ENCODE data around the gene EIF2B4. TPM values are rescaled to one million over a fixed set of nuclear protein-coding genes. Genes with fewer than 3 reads are reported as not detected.
"Not testable (repeated sequence)": the region's sequence is repeated elsewhere in the genome, so short reads cannot be mapped to it uniquely, and the experiment has no call there.

EIF2B4 gene
- total RNA-seq, 2 experiments from 2014 or later: 43.6 to 46.6 TPM

DNA sequence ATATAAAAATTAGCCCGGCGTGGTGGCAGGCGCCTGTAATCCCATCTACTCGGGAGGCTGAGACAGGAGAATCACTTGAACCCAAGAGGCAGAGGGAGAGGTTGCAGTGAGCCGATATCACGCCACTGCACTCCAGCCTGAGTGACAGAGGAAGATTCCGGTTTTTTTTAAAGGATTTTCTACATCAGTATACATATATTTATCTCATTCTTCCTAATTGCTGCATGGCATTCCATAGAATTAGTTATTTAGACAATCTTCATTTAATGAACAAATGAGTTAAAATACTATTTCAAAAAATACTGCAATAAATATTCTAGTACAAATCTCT, 15.6 kb downstream of the EIF2B4 start:
- ChIA-PET CTCF (interaction anchor here (0.8 to 1.2 kb wide), 2 partner anchors 15 to 16 kb away, joined by 3 to 4 read pairs; partner anchors contain the start of genes EIF2B4 and SNX17), POLR2A (interaction anchor here (0.7 kb wide), 1 partner anchor 42 kb away, joined by 5 read pairs; no protein-coding TSS in a partner anchor)

DNA sequence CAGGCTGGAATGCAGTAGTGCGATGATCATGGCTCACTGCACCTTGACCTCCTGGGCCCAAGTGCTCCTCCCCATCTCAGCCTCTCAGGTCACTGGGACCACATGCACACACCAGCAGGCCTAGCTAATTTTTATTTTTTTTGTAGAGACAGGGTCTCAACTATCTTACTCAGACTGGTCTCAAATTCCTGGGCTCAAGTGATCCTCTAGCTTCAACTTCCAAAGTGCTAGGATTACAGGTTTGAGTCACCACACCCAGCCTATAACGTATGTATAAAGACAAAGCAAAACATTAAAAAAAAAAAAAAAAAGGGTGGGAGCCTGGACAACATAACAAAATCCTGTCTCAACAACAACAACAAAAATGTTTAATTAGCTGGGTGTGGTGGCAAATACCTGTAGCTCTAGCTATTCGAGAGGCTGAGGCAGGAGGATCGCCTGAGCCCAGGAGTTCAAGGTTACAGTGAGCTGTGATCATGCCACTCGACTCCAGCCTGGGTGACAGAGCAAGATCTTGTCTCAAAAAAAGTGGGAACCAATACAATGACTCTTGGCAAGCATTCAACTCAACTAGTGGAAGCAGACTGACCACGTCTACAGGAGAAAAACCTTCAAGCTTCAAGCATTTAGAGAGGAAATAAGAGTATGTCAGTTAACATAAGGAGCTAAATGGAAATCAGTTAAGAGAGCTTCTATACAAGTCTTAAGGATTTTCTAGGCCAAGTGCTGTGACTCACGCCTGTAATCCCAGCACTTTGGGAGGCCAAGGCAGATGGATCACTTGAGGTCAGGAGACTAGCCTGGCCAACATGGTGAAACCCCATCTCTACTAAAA, 16.2 kb downstream of the EIF2B4 start:
- CTCF ChIA-PET: interaction anchor here (0.8 to 1.2 kb wide), 2 partner anchors 16 to 17 kb away, joined by 3 to 4 read pairs; partner anchors contain the start of genes EIF2B4 and SNX17
- POLR2A ChIA-PET: no interaction called here

DNA sequence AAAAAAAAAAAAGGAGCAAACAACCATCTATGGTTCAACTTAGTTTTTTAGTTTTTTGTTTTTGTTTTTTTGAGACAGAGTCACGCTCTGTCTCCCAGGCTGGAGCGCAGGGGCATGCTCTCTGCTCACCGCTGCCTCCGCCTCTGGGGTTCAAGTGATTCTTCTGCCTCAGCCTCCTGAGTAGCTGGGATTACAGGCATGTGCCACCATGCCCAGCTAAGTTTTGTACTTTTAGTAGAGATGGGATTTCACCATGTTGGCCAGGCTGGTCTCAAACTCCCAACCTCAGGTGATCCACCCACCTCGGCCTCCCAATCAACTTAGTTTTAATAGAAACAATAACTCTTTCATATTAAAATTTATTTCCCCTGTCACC, 16.8 kb downstream of the EIF2B4 start:
- CTCF ChIA-PET: interaction anchor here (1.2 kb wide), 1 partner anchor 16 kb away, joined by 4 read pairs; the partner anchor contains the start of gene EIF2B4
- POLR2A ChIA-PET: not testable (repeated sequence)

DNA sequence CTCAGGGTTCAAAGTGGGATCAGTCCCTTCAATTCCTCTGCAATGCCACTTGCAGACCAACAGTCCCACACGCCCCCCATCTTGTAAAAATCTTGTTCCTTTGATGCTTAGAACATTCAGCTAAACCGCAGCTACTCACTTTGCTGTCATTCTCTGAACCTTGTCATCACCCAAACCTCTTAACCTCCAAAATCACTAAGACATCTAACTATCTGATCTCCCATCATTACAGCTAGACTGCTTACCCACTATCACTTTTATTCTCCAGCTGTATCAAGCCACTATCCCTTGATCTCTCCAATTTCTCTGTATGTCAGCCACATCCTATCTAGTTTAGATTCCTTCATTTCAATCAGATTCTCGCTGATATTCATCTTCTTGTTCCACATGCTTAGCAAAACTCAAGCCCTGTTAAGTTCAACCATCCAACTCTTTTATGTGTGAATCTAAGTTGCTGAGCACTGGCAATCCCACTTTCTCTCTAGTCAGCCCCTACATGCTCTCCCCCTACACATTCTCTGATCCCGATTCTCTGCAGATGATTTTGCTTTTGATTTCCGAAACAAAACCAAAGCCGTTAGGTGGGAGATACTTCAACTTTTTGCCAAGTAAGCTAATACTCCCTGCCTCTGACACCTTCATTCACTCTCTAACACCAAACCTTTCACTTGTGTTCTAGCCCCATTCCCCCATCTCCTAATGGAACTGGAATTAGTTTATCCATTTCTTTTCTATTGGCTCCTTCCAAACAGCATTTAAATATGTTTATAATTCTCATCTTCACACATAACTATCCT, 18.1 kb downstream of the EIF2B4 start:
- ChIA-PET POLR2A (no interaction called here), CTCF (interaction anchor here (1.8 kb wide), 1 partner anchor 49 kb away, joined by 6 read pairs; no protein-coding TSS in a partner anchor)

DNA sequence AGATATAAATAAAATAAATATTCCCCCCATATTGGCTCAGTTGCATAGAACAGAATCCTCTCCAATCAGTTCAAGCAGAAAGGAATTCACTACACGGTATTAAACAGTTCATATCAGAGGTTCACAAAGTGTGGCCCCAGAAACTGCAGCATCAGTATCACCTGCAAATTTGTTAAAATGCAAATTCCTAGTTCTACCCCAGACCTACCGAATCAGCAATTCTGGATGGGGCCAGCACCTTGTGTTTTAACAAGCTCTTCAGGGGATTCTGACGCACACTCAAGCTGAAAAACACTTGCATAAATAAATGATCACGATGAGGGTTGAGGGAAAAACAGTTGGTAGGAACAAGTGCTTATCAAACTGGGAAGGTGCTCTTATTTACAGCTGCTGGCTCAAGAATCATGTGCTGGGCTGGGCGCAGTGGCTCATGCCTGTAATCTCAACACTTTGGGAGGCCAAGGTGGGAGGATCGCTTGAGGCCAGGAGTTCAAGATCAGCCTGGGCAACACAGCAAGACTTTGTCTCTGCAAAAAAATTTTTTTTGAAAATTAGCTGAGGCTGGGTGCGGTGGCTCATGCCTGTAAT, 19.9 kb downstream of the EIF2B4 start:
- POLR2A ChIA-PET: no interaction called here
- CTCF ChIA-PET: interaction anchor here (1.7 kb wide), 1 partner anchor 12 kb away, joined by 3 read pairs; no protein-coding TSS in a partner anchor

DNA sequence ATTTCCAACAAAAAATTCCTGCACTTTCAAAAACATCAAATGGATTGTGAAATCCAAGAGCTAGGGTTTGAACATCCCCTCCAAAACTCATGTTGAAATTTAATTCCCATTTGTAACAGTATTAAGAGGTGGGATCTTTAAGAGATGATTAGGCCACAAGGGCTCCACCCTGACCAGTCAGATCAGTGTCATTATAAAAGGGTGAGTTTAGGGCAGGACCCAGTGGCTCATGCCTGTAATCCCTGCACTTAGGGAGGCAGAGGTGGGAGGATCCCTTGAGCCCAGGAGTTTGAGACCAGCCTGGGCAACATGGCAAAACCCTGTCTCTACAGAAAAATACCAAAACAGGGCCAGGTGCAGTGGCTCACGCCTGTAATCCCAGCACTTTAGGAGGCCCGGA, 22.5 kb downstream of the EIF2B4 start:
- POLR2A ChIA-PET: no interaction called here
- CTCF ChIA-PET: no interaction called here

DNA sequence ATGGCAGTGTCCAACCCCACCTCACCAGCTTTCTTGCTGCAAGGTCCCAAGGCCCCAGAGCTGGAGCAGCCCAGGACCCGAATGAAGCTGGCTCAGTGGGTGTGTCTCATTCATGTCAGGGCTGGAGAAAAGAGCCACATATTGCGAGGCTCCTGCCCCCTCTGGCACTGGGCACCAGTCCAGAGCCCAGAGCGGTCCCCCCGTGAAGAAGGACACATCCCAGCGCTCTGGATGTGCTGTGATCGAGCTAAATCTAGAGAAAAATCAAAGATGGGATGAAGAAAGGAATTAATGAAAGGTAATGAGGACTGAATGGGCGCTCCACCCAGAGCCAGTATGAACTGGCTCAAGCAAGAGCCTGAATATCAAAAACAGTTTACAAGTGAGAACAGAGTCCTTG, 34.0 kb downstream of the EIF2B4 start:
- ChIA-PET POLR2A (no interaction called here), CTCF (no interaction called here)

DNA sequence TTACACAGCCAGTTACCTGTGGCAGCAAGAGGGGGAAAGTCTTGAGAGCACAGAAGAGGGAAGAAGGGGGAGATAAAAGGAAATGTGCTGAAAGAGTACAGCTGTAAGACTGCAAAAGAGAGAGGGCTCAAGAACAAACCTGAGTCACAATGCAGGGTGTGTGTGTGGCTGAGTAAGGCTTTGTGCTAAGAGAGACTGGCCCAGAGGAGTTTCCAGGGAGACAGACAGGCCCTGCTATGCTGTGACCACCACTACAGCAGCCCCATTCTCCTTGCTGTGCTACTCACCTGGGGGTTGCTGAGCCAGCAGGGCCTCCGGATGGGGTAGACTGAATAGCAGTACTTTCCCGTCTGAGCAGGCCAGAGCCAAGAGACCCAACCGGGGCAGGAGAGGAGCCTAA, 34.8 kb downstream of the EIF2B4 start:
- POLR2A ChIA-PET: no interaction called here

DNA sequence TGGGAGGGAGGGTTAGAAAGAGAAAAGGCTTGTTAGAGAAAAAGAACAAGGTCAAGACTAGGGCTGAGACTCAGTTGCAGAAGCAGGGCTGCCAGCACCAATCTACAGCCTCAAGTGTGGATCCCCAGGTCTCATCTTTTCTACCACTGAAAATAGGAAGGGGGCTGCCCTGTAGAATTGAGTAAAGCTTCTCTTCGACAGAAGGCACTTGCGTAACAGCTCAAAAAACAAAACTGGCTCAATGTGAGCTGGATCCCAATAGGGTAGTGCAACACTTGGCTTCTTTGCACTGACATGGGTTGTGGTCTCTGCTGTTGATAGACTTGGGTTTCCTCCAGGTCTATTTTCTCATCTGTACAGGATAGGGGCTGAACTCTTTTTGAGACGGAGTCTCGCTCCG, 45.4 kb downstream of the EIF2B4 start:
- ChIA-PET CTCF (no interaction called here), POLR2A (no interaction called here)

More for the DNA sequence above, 34.8 kb downstream of the EIF2B4 start:
- CTCF ChIA-PET: no interaction called here

DNA sequence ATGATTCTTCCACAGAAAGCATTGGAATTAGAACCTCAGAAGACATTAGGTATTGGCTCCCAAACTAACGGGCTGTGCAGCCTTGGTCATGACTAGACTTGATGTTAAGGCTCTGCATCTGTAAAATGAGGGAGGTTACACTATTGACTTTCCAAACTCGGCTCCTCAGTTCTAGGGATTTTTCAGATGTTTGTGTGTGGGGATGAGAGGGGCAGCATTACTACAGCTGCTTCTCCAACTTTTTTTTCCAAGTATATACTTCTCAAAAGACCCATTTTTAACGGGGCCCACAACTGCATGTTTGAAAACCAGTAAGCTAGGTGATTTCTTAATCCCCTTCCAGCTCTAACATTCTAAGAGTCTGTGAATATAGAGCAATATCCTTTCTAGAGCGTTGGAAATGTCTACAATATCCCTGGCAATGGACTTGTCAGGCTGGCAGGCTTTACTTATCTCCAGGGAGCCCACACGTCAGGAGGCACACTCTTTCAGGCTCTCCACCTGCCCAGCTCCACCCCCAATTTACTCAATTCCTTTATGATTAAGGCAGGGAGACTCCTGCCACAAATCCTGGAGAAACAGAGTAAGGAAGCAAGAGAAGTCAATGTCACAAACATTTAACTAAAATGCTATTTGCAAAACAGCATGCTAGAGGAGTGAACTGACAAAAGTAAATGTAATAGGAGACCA, 46.4 kb downstream of the EIF2B4 start:
- ChIA-PET CTCF (no interaction called here), POLR2A (interaction anchor here (1.0 to 2.2 kb wide), 2 partner anchors 47 to 290 kb away, joined by 4 to 9 read pairs; partner anchors contain the start of genes EIF2B4 and SNX17)

DNA sequence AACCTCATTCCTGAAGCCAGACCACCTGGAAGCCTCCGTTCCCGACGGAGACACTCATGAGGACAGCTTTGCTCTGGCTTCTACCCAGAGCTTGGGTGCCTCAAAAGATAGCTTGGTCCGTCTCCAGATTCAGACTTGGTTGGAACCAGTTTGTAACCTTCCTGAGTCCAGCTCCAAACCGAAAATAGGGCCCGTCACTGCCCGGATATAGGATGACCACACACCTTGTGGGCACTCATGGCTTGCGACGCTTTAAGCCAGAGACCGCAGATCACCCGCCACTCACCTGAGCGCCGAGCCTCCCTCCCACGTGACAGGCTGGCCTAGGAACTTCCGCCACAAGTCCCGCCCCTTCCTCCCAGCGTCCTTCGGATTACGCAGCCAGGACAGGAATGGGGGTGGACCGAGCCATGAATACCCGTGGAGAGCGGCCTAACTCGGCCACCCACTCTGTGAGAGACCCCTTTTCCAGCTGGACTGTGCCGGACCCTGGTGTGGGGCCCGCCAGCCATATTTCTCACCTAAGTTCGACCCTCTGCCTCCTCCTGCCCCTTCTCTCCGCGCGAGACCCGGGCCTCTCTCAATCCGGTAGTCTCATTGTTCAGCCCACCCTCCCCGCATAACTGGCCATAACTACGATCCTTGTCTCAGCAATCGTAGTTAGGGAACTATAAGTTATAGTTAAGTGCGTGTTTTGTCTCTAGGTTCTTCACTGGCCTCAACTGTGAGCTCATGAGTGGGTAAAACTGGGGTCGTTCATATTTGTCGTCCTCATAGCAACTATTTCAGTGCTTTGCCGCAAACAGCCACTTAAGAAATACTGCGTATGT, 47.2 kb downstream of the EIF2B4 start, which contains the start of gene MPV17:
Gene MPV17, minus strand, starts transcription at position 332 of the 830 bp plus-strand sequence. CDS start 580 bp downstream, outside the sequence.
- CTCF ChIA-PET: interaction anchor here (0.6 to 0.8 kb wide), 2 partner anchors 20 to 60 kb away, joined by 3 to 7 read pairs; no protein-coding TSS in a partner anchor

DNA sequence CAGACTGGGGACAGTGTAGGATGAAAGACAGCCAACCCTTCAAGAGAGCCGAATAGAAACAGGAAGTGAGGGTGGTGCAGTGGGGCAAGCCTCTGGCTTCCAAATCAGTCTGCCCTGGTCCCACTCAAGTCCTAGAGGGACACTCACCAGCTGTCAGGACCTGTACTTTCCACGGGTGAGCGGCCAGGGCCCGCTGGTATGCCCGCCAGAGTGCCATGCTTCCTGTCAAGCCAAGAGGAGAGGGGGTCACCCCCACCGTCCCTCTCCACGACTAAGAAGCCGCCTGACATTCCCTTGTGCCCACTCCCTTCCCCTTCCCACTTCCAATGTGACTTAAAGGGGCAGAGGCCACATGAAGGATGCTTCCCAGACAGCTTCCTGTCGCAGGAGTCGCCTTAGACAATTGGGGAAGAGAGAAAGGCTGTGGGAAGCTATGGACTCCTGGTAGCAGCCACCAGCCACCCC, 47.8 kb downstream of the EIF2B4 start:
- POLR2A ChIA-PET: interaction anchor here (1.0 to 2.2 kb wide), 3 partner anchors 11 to 55 kb away, joined by 3 to 9 read pairs (median 3); partner anchors contain the start of genes EIF2B4 and SNX17

More for the DNA sequence above, 47.2 kb downstream of the EIF2B4 start, which contains the start of gene MPV17:
- POLR2A ChIA-PET: interaction anchor here (1.0 to 2.2 kb wide), 4 partner anchors 11 to 290 kb away, joined by 3 to 9 read pairs (median 4); partner anchors contain the start of genes EIF2B4 and SNX17

DNA sequence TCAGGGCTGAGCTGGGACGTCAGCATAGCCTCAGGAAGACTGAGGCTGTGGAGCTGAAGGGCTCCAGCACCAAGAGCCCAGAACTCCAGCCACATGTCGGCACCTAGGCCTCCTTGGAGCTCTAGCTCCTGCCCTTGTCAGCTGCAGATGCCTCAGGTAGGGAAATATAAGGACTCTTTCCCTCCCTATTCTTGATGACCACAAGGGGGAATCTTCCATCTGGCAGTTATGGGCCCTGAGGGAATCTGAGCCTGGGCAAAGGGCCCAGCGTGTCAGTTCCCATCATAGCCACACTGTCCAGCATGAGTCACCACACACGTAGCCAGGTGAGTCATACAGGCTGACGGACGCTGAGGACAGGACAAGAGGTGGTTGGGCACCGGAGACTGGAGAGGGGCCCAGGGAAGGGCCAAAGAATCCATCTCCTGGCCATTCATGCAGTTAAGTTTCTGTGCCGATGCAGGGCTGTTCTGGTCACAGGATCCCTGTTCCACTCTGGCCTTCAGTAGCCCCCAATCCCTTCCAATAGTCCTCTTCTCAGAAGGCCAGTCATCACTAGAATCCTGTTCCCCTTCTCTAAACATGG, 49.1 kb downstream of the EIF2B4 start:
- POLR2A ChIA-PET: interaction anchor here (0.6 to 0.7 kb wide), 2 partner anchors 18 to 1998 kb away, joined by 3 to 11 read pairs; no protein-coding TSS in a partner anchor

More for the DNA sequence above, 47.8 kb downstream of the EIF2B4 start:
- CTCF ChIA-PET: interaction anchor here (0.6 to 0.8 kb wide), 3 partner anchors 19 to 70 kb away, joined by 3 to 7 read pairs (median 4); no protein-coding TSS in a partner anchor

DNA sequence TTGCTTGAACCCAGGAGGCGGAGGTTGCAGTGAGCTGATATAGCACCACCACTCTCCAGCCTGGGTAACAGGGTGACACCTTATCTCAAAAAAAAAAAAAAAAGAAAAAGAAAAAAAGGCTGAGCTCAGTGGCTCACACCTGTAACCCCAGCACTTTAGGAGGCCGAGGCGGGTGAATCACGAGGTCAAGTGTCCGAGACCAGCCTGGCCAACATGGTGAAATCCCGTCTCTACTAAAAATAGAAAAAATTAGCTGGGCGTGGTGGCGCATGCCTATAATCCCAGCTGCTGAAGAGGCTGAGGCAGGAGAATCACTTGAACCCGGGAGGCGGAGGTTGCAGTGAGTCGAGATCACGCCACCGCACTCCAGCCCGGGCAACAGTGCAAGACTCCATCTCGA, 50.3 kb downstream of the EIF2B4 start:
- POLR2A ChIA-PET: not testable (repeated sequence)
- CTCF ChIA-PET: interaction anchor here (0.6 to 0.7 kb wide), 3 partner anchors 29 to 239 kb away, joined by 3 read pairs; no protein-coding TSS in a partner anchor

More for the DNA sequence above, 49.1 kb downstream of the EIF2B4 start:
- CTCF ChIA-PET: no interaction called here

DNA sequence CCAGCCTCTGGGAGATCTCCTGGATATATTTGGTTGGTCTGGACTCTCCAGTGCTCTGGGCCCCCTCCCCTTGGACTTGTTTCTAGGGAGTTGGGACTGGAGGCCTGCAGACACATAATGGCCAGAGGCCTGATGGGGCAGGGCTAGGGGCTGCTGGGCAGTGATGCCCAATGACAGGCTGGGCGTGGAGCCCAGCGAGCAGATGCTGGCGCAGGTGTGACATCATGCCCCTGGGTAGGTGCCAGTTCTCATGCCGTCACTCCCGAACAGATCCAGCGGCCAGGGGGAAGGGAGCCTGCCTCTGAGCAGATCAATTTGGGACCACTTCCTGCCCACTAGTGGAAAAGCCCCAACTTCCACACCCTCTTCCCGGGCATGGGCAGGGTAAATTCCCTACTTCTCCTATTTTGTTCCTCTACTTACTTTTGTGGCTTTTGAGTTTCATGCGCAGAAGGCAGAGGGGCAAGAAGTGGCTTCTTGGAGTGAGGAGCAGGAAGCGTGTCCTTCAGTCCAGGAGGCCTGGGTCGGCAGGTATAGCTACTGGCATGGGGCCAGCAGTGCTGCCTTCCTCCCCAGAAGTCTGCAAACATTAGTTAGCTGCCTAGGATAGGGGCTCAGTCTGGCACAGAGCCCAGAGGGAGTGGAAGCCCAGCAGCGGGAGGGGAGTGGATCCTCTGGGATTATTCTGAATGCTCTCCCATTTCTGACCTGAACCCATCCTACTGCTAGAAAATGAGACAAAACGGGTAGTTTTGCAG, 53.3 kb downstream of the EIF2B4 start:
- CTCF ChIA-PET: no interaction called here

DNA sequence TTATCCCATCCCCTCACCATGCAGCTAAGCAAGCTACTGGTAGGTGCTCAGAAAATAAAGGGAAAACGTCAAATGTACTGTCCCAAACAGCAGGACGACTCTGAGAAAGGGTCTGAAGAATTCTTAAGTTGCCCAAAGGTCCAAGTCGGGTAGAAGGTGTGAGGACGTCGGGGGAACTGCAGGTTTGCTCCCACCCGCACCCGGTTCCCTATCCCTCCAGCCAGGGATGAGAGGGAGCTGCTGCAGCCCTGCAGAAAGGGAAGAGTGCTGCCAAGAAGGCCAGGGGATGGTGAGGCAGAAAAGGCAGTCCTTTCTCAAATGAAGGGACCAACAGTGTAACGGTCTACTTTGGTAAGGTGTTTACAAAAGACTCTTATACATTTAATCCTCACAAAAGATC, 55.0 kb downstream of the EIF2B4 start:
- ChIA-PET POLR2A (no interaction called here), CTCF (interaction anchor here (0.9 to 1.7 kb wide), 2 partner anchors 12 to 35 kb away, joined by 3 to 6 read pairs; no protein-coding TSS in a partner anchor)

More for the DNA sequence above, 53.3 kb downstream of the EIF2B4 start:
- POLR2A ChIA-PET: no interaction called here

All from activated CD8-positive, alpha-beta memory T cell treated with anti-CD3 and anti-CD28 coated beads for 36 hours (primary cell).